Measurements from ENCODE around the gene FLNA. TPM values are rescaled to one million over a fixed set of nuclear protein-coding genes. Genes with fewer than 3 reads are reported as not detected.
A peak's percentile ranks its signal among the peaks of the same experiment; 100 is the strongest.

Gene FLNA
- total and polyA plus RNA-seq, 2 of the 13 experiments (the other 11 are each of a cell fraction or from before 2014, with no cell fraction given) = 83.4 to 174 TPM

- no peak for TF ChIP-seq MEIS1 (CRISPR knock-in tag; IDR thresholded peaks at IDR 0.05; ENCODE audit: borderline replicate concordance)
- TF ChIP-seq TGIF2 (CRISPR knock-in tag; IDR thresholded peaks at IDR 0.05) = peak; percentile 52; the same call in 1 of the 2 replicates
- TF ChIP-seq NAIF1 (CRISPR knock-in tag; IDR thresholded peaks at IDR 0.05; ENCODE audit: borderline replicate concordance) = peak; percentile 53; the same call in 1 of the 2 replicates
- TF ChIP-seq GATAD2A (CRISPR knock-in tag; IDR thresholded peaks at IDR 0.05) = no peak; the same call in 1 of the 2 replicates
- TF ChIP-seq, protein P1, sequence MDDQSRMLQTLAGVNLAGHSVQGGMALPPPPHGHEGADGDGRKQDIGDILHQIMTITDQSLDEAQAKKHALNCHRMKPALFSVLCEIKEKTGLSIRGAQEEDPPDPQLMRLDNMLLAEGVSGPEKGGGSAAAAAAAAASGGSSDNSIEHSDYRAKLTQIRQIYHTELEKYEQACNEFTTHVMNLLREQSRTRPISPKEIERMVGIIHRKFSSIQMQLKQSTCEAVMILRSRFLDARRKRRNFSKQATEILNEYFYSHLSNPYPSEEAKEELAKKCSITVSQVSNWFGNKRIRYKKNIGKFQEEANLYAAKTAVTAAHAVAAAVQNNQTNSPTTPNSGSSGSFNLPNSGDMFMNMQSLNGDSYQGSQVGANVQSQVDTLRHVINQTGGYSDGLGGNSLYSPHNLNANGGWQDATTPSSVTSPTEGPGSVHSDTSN (CRISPR knock-in tag; IDR thresholded peaks at IDR 0.05; ENCODE audit: borderline replicate concordance) = no peak
- TF ChIP-seq ZNF772 (CRISPR knock-in tag; IDR thresholded peaks at IDR 0.05) = no peak
- peak; percentile 86 for TF ChIP-seq CREB1 (IDR thresholded peaks at IDR 0.05)
- peak; percentile 90 for TF ChIP-seq CREB1 (CRISPR knock-in tag; IDR thresholded peaks at IDR 0.05)
- no peak for TF ChIP-seq ZNF619 (CRISPR knock-in tag; IDR thresholded peaks at IDR 0.05)
- TF ChIP-seq ZFP82 (CRISPR knock-in tag; IDR thresholded peaks at IDR 0.05; ENCODE audit: borderline replicate concordance) = no peak
- TF ChIP-seq HOXA3 (CRISPR knock-in tag; IDR thresholded peaks at IDR 0.05) = peak; percentile 85
- TF ChIP-seq, protein P2, sequence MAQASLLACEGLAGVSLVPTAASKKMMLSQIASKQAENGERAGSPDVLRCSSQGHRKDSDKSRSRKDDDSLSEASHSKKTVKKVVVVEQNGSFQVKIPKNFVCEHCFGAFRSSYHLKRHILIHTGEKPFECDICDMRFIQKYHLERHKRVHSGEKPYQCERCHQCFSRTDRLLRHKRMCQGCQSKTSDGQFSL (CRISPR knock-in tag; IDR thresholded peaks at IDR 0.05) = no peak
- TF ChIP-seq DNMT3B (CRISPR knock-in tag; conservative IDR thresholded peaks at IDR 0.05) = no peak
- TF ChIP-seq SMAD3 (CRISPR knock-in tag; IDR thresholded peaks at IDR 0.05) = no peak
- TF ChIP-seq, protein P3, sequence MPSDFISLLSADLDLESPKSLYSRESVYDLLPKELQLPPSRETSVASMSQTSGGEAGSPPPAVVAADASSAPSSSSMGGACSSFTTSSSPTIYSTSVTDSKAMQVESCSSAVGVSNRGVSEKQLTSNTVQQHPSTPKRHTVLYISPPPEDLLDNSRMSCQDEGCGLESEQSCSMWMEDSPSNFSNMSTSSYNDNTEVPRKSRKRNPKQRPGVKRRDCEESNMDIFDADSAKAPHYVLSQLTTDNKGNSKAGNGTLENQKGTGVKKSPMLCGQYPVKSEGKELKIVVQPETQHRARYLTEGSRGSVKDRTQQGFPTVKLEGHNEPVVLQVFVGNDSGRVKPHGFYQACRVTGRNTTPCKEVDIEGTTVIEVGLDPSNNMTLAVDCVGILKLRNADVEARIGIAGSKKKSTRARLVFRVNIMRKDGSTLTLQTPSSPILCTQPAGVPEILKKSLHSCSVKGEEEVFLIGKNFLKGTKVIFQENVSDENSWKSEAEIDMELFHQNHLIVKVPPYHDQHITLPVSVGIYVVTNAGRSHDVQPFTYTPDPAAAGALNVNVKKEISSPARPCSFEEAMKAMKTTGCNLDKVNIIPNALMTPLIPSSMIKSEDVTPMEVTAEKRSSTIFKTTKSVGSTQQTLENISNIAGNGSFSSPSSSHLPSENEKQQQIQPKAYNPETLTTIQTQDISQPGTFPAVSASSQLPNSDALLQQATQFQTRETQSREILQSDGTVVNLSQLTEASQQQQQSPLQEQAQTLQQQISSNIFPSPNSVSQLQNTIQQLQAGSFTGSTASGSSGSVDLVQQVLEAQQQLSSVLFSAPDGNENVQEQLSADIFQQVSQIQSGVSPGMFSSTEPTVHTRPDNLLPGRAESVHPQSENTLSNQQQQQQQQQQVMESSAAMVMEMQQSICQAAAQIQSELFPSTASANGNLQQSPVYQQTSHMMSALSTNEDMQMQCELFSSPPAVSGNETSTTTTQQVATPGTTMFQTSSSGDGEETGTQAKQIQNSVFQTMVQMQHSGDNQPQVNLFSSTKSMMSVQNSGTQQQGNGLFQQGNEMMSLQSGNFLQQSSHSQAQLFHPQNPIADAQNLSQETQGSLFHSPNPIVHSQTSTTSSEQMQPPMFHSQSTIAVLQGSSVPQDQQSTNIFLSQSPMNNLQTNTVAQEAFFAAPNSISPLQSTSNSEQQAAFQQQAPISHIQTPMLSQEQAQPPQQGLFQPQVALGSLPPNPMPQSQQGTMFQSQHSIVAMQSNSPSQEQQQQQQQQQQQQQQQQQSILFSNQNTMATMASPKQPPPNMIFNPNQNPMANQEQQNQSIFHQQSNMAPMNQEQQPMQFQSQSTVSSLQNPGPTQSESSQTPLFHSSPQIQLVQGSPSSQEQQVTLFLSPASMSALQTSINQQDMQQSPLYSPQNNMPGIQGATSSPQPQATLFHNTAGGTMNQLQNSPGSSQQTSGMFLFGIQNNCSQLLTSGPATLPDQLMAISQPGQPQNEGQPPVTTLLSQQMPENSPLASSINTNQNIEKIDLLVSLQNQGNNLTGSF (CRISPR knock-in tag; IDR thresholded peaks at IDR 0.05) = peak; percentile 29
- TF ChIP-seq ZNF225 (CRISPR knock-in tag; IDR thresholded peaks at IDR 0.05) = no peak
- TF ChIP-seq, protein P4, sequence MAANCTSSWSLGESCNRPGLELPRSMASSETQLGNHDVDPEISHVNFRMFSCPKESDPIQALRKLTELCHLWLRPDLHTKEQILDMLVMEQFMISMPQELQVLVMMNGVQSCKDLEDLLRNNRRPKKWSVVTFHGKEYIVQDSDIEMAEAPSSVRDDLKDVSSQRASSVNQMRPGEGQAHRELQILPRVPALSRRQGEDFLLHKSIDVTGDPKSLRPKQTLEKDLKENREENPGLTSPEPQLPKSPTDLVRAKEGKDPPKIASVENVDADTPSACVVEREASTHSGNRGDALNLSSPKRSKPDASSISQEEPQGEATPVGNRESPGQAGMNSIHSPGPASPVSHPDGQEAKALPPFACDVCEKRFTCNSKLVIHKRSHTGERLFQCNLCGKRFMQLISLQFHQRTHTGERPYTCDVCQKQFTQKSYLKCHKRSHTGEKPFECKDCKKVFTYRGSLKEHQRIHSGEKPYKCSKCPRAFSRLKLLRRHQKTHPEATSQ (CRISPR knock-in tag; IDR thresholded peaks at IDR 0.05; ENCODE audit: borderline replicate concordance) = no peak; the same call in 1 of the 2 replicates
- TF ChIP-seq PRPF4 (IDR thresholded peaks at IDR 0.05; ENCODE audit: low read depth, low read length, poor library complexity, severe bottlenecking) = no peak
- no peak for TF ChIP-seq ONECUT2 (CRISPR knock-in tag; IDR thresholded peaks at IDR 0.05)
- no peak for TF ChIP-seq PLSCR1 (CRISPR knock-in tag; IDR thresholded peaks at IDR 0.05; ENCODE audit: borderline replicate concordance)
- TF ChIP-seq STAT5B (CRISPR knock-in tag; IDR thresholded peaks at IDR 0.05) = no peak
- TF ChIP-seq ZFP90 (CRISPR knock-in tag; IDR thresholded peaks at IDR 0.05; ENCODE audit: borderline replicate concordance) = no peak
These were observed 23.6 kb upstream of the FLNA start, which contains the start of gene RPL10 (continued) for GRCh38 chrX:154397888-154398667.

All from HepG2 (cell line).